SK-N-DZ (cell line): ENCODE data around the gene COL18A1.
"Not testable (repeated sequence)": the region's sequence is repeated elsewhere in the genome, so short reads cannot be mapped to it uniquely, and the experiment has no call there.

ENCODE experiments used
- DNase-seq: peaks from one replicate; pipeline ENCODE4 v3.0.0-alpha.2; 2015; ENCODE audit warnings: low spot score

Gene COL18A1

DNA sequence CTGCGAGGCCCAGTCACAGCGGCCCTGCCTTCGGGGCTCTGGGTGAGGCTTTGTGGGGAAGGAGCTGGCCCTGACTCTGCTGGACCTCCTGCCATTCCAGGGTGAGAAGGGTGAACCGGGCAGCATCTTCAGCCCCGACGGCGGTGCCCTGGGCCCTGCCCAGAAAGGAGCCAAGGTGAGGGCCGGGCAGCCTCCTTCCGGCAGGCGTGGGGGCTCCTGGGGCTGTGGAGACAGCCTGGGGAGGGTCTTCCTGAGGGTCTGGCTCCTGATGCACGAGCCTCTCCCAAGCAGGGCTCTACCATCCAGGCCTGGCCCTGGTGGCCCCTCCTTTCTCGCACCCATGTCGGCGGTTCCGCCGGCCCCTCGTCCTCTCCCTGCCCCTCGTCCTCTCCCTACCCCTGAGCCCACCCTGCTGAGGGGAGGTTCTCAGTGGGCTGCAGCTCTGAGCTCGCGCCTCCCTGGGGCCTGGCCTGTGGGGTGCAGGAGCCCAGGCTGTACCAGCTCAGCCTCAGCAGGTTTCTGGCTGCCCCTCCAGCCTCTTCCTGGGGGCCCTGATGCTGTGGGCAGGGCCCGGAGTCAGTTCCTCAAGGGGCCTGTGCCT lies 88.5 kb downstream of the COL18A1 start:
- DNase-seq: no peak

DNA sequence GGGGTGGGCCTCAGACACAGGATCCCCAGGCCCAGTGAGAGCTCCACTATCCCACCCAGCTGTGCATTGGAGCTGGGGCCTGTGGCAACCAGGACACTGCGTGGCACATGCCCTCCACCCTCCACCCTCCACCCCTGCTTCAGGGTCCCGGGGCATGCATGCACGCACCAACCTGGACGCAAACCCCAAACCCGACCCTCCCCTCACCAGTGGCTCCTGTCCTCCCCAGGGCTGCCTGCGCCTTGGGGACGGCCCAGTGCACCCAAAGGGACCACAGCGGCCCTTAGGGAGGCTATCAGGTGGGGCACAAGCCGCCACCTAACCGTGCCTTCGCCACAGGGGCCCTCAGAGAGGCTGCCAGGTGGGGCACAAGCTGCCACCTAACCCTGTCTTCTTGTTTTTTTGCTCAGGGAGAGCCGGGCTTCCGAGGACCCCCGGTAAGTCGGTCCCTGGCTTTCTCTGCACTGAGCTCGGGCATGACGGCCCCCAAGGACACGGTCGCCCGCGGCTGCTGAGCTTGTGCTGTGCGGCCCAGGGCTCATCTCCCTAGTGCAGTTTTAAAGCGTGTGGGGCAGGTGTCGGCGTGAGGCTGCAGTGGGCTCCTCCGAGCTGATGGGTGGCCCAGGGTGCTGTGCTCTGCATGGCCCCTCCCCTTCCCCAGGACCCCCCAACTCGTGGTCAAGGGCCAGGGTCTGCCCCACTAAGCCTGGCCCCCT lies 89.3 kb downstream of the COL18A1 start:
- no peak for DNase-seq

DNA sequence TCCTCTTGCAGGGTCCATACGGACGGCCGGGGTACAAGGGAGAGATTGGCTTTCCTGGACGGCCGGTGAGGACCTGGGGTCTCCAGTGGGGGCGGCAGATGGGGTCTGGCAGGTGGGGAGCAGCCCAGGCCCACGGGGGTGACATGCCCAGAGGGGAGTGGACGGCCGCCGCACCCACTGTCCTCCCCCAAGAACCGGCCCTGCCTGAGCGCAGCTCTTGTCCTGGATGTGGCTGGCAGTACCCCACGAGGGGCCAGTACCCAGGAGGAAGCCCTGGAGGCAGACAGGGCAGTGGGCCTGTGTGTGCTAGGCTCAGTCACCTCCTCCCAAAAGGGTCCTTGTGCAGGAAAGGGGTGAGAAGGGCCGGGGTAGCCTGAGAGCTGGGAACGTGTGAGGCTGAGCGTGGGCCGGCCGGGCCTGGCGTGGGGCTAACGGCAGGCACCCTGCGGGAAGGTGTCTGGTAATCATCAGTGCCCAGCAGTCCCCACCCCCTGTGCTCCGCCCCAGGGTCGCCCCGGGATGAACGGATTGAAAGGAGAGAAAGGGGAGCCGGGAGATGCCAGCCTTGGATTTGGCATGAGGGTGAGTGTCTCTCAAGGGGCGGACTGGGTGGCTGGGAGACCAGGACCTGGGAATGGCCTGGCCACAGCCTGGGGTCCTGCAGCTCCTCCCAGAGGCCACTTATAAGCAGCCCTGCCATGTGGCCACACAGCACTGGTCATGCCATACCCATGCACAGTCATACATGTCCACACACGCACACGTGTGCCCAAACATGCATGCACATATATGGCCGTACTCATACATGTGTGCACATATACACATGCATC lies 90.1 kb downstream of the COL18A1 start:
- DNase-seq: no peak

DNA sequence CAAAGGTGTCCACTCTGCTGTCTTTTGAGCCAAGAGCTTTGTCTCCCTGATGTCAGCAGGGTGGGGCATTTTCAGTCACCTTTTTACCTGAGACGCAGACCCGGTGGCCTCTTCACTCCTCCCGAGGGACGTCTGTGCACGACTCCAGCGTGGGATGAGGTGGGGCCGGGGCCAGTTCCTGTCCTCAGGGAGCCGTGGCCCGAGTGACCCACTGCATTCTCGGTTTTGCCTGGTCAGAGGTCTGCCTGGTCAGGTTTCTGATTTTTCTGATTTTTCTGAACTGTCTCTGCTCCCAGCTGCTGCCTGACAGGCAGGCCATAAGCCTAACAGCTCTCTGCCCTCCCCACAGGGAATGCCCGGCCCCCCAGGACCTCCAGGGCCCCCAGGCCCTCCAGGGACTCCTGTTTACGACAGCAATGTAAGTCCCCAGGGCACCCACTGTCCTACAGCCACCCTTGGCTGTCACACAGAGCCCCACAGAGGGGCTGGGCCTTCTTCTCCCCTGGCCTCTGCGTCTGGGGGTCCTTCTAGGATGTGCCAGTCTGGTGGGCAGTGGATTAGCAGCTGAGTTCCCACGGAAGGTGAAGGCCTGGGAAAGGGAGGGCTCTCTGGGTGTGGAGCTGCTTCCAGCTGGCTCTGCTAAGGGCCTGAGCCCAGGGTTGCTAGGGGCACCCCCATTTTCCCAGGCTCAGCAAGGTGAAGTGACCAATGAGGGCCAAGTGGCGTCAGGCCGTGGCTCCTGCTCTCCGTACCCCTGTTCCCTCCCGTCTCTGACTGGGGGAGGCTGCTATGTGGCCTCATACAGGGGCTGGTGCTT lies 91.4 kb downstream of the COL18A1 start:
- no peak for DNase-seq

DNA sequence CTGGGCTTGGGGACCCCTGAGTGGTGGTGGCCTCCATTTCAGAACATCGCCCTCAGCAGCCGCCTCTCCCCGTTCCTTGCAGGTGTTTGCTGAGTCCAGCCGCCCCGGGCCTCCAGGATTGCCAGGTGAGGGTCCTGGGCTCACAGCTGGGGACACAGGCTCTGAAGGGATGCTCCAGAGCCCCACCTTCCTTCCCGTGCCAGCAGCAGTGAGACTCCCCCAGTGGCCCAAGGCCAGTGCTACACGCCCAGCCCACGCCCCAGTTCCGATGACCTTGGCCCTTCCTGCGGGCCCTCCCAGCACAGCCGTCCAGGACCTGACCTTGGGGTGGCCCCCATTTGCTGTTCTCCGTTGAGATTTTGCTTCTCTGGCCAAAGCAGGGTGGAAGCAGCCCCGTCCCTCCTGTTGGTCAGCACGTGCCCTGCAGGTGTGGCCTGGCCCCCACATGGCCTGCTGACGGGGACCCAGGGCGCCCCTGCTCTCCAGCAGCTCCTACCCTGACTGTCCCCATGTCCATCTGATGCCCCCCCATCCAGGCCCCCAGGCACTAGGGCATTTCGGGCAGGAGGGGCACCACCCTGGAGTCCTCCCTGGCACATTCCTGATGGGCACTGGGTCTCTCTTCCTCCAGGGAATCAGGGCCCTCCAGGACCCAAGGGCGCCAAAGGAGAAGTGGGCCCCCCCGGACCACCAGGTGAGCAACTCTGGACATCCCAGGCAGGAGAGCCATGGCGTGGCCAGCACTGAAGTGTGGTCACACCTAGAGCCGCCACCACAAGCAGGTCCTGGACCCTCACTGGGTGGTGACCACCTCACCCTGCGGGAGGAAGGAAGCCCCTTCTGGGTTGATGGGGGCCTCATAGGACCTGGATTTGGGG lies 92.2 kb downstream of the COL18A1 start:
- DNase-seq: no peak

DNA sequence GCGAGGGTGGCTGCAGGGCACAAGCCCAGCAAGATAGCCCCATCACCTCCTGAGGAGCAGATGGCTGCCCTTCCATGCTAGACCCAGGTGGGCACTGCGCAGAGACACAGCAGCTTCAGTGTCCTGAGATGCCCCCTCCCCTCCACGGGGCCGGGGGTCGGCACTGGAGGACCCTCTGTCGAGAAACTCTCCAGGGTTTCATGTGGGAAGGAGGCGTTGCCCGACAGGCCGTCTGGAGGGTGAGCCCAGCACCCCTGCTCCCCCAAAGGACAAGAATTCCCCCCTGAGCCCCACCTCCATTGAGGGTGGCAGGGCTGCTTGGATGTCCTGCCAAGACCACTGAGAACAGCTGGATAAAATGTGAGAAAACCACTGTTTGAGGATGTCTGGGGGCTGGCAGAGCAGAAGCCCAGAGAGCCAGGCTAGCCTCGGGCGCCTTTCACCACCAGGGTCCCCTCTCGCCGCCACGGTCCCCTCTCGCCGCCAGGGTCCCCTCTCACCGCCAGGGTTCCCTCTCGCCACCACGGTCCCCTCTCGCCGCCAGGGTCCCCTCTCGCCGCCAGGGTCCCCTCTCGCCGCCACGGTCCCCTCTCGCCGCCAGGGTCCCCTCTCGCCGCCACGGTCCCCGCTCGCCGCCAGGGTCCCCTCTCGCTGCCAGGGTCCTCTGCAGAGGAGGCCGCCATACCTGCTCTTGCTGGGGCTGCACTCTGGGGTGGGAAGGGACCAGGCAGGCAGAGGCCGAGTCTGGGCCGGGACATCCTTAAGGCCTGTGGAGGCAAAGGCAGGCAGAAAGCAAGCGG lies 93.1 kb downstream of the COL18A1 start:
- DNase-seq: no peak

DNA sequence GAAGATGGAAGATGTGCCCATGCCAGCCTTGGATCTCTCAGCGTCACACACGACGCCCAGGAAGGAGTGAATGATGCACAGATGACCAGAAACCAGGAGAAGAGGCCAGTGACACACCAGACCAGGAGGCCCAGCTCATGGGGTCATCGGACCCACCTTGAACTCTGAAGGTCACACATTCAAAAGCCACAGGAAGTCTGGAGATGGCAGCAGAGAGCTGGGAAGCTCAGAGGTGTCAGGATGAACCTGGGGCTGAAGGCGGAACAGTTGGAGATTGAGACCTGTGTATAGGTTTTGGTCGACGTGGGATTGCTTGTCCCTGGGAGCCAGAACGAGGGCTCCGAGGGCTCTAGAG lies 93.7 kb downstream of the COL18A1 start:
- DNase-seq: no peak

DNA sequence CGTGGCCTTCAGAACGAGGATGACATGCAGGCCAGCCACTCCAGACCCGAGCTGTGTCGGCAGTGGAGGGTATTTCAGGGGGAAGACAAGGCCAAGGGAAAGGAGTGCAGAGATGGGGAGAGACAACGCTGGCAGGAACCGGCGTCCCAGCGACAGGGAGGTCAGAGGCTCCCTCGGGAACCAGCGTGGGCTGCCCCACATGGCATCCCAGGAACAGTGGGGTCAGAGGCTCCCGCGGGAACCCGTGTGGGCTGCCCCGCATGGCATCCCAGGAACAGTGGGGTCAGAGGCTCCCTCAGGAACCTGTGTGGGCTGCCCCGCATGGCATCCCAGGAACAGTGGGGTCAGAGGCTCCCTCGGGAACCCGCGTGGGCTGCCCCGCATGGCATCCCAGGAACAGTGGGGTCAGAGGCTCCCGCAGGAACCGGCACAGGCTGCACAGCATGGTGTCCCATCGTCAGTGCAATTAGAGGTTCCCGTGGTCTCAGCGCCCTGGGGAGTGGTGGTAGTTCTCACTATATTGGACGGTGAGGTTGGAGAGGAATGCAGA lies 94.3 kb downstream of the COL18A1 start:
- DNase-seq: no peak

DNA sequence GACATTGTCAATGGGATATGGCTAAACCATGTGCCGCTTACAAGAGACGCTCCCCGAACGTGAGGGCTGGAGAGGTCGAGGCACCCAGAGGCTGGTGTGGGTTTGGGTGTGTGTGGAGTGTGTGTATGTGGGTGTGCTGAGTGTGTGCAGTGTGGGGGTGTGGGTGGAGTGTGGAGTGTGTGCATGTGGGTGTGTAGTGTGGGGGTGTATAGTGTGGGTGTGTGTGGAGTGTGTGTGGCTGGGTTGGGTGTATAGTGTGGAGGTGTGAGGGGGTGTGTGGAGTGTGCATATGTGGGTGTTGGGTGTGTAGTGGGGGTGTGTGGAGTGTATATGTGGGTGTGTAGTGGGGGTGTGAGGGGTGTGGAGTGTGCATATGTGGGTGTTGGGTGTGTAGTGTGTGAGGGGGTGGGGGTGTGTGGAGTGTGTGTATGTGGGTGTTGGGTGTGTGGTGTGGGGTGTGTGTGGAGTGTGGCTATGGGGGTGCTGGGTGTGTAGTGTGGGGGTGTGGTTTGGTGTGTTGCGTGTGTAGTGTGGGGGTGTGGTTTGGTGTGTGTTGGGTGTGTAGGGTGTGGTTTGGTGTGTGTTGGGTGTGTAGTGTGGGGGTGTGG lies 95.1 kb downstream of the COL18A1 start:
- no peak for DNase-seq

DNA sequence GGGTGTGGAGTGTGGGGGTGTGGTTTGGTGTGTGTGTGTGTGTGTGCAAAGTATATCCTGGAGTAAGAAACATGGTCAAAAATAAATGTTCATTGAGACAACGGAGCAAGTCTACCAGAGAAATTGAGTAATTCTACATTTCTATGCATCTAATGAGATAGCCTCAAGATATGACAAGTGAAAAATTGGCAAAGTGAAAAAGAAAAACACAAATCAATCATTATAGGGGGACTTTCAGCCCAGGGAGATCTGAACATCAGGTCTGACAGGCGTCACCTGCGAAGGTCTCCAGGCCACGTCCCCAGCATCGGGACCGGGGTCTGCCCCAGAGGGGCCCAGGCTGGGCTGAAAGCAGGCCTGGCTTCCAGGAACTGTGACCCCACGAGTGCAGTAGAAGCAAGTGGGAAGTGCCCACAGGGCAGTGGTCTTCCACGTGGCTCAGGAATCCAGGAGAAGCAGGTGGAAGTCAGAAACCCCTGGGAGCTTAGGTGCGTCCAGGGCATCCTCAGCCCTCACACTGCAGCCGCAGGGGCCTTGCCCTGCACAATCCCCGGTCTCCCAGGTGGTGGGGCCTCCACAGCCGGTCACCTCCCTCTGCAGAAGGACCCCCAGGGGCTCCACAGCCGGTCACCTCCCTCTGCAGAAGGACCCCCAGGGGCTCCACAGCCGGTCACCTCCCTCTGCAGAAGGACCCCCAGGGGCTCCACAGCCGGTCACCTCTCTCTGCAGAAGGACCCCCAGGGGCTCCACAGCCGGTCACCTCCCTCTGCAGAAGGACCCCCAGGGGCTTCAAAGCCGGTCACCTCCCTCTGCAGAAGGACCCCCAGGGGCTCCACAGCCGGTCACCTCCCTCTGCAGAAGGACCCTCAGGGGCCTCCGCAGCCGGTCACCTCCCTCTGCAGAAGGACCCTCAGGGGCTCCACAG lies 96.4 kb downstream of the COL18A1 start:
- DNase-seq: not testable (repeated sequence)

DNA sequence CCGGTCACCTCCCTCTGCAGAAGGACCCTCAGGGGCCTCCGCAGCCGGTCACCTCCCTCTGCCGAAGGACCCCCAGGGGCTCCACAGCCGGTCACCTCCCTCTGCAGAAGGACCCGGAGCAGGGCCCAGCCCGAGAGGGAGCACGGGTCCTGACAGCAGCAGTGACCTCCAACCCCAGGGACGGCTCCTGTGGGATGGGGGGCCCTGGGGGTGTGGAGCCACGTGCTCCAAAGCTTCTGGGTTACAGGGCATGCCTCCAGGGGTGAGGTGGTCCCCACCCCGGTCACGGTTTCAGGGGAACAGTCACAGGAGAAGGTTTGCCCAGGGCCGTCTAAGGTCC lies 97.0 kb downstream of the COL18A1 start:
- no peak for DNase-seq

DNA sequence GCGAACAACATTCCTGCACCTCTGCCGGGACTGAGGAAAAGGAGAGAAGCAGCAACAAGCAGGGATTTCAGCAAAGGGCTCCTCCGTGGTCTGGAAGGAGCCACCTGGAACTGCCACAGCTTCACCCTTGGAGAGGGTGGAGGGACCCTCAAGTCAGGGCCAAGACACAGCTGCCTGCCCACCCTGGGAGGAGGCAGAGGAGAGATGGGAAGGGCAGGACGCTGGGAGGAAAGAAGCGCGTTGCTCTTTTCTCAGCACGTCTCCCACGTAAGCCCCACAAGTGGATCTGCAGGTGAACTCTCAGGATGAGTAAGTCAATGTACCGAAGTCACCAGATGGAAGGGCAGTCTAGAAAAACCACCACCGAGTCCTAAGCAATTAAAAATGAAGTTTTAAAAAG lies 97.6 kb downstream of the COL18A1 start:
- no peak for DNase-seq

DNA sequence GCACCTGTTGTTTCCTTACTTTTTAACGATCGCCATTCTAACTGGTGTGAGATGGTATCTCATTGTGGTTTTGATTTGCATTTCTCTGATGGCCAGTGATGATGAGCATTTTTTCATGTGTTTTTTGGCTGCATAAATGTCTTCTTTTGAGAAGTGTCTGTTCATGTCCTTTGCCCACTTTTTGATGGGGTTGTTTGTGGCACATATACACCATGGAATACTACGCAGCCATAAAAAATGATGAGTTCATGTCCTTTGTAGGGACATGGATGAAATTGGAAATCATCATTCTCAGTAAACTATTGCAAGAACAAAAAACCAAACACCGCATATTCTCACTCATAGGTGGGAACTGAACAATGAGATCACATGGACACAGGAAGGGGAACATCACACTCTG lies 98.3 kb downstream of the COL18A1 start:
- not testable (repeated sequence) for DNase-seq

DNA sequence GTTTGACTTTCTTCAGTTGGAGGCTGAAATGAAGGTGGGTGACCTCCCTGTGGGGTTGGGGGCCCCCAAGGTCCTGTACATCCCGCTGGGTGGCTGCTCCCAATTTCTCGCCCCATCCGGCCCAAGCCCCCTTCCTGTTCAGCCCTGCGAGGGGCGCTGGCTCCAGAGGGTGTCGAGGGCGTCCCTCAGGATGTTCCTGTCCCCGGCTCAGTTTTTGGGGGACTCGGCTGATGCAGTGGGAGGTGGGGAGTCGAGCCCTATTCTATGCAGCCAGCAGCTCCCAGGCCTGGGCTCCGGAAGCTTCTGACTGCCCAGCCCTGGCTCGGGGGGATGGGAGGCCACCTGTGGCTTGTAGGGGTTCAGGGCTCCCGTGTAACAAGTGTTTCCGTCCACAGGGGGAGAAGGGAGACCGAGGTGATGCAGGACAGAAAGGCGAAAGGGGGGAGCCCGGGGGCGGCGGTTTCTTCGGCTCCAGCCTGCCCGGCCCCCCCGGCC lies 99.1 kb downstream of the COL18A1 start:
- DNase-seq: no peak

DNA sequence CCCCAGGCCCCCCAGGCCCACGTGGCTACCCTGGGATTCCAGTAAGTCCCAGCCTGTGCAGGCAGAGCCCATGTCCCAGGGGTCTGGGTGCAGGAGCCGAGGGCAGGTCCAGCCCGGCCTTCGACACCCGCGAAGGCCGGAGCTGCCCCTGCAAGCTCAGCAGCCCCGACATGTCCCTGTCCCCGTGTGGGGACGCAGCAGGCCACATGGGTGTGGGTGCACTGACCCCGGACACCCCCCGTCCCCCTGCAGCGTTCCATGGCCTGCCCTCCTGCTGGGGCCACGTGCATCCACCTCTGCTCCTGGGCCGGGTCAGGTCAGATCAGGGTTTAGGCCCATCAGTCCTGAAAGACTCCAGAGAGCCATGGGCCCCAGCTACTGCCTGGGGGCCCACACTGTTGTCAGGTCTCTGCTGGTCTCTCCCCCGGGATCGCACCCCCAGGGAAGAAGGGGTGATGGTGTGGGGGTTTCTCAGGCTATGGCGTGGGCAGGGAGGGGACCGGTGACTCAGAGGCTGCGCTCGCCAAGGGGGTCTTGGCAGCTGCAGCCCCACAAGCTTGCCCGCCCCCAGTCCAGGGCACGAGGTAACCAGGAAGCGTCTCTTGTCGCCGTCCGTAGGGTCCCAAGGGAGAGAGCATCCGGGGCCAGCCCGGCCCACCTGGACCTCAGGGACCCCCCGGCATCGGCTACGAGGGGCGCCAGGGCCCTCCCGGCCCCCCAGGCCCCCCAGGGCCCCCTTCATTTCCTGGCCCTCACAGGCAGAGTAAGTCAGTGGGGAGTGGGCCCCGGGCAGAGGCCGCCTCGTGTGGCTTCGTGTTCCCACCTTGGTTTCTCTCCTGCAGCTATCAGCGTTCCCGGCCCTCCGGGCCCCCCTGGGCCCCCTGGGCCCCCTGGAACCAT lies 99.8 kb downstream of the COL18A1 start:
- DNase-seq: no peak

DNA sequence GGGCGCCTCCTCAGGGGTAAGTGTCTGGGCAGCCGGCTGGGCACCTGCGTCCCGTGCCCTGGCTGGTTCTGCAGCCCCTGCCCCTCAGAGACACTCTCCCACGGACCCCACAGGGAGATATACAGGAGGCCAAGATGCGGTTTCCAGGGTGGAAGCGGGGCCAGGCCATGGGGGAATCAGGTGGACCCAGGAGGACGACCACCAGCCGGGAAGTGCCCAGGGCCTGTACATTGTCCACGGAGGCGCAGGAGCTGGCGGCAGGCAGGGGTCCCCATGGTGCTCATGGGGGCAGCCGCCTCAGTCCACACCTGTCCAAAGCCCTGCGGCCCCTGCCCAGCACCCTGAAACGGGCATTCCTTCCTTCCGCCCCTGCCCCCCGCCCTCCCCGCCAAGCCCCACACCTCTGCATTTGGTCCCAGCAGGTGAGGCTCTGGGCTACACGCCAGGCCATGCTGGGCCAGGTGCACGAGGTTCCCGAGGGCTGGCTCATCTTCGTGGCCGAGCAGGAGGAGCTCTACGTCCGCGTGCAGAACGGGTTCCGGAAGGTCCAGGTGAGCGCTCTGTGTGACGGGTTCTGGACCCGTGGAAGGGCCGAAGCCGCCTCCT lies 100.6 kb downstream of the COL18A1 start:
- DNase-seq: no peak
